HepG2 (cell line): ENCODE results near the gene DDAH1. TPM values are rescaled to one million over a fixed set of nuclear protein-coding genes. Genes with fewer than 3 reads are reported as not detected.

Source experiments
- ATAC-seq: fragments of 200-7000 bp; cut with Tn5 transposase; 3 replicates; pipeline ENCODE4 v1.9.1; 2020; ENCODE audit warnings: mild to moderate bottlenecking, moderate library complexity
- BruUV-seq: library from RNA; stranded (reverse); fragments of 400-500 nt; replicated peaks from 2 replicates; lab custom pipeline; 2021; lab: Mats Ljungman, UMichigan
- CTCF ChIA-PET: fragments of 300-600 bp; formaldehyde crosslinking; extraction: SDS; loops from one replicate; lab custom pipeline; 2021; ENCODE audit warnings: low total read pairs, inconsistent platforms, low intra/inter-chr PET ratio; lab: Yijun Ruan, JAX
- POLR2A ChIA-PET: fragments of 350-600 bp; sonication (Branson Sonifier 250); formaldehyde crosslinking; loops from one replicate; lab custom pipeline; 2020; ENCODE audit warnings: antibody characterized with exemption, inconsistent platforms; lab: Yijun Ruan, JAX
- DNase-seq: peaks from one replicate; pipeline ENCODE4 v3.0.0-alpha.2; 2015; ENCODE audit warnings: low spot score
- FAIRE-seq: peaks from 3 replicates; lab custom pipeline; 2011; peaks lifted over from hg19 to GRCh38; lab: Jason Lieb, UNC
- H2AFZ ChIP-seq: one replicate; pipeline ENCODE4 v1.6.1; 2011; ENCODE audit warnings: low read length, inconsistent platforms
- H3K27ac ChIP-seq: fragments of 300-600 bp; 3 replicates; pipeline ENCODE4 v1.8.0; 2011; ENCODE audit warnings: mixed run types, mild to moderate bottlenecking, mixed read lengths, low read length, inconsistent platforms; ENCODE audit not compliant: insufficient read depth; ENCODE audit errors: extremely low read length
- H3K27me3 ChIP-seq, 2 experiments: fragments of 200-600 bp in 1 of 2; 2 replicates in 1 of 2; 3 replicates in 1 of 2; pipeline versions ENCODE4 v1.6.0 to v1.8.0; 2011; ENCODE audit warnings: low read length in 2 of 2, mild to moderate bottlenecking in 2 of 2, moderate library complexity in 2 of 2, inconsistent platforms in 1 of 2; ENCODE audit not compliant: insufficient read depth in 2 of 2, control insufficient read depth in 1 of 2
- H3K36me3 ChIP-seq, 2 experiments: fragments of 200-600 bp in 1 of 2; replicated peaks in 1 of 2; 2 replicates in 1 of 2; 3 replicates in 1 of 2; pipeline versions ENCODE4 v1.5.1 to v1.8.0; 2011; ENCODE audit warnings: low read length in 2 of 2, inconsistent platforms in 1 of 2; ENCODE audit not compliant: insufficient read depth in 2 of 2, control insufficient read depth in 1 of 2
- H3K4me1 ChIP-seq: 2 replicates; pipeline ENCODE4 v1.5.1; 2012; ENCODE audit warnings: low read length, inconsistent platforms; ENCODE audit not compliant: insufficient read depth
- H3K4me2 ChIP-seq: 2 replicates; pipeline ENCODE4 v1.6.0; 2011; ENCODE audit warnings: low read depth, low read length, inconsistent platforms
- H3K4me3 ChIP-seq, 3 experiments: fragments of 200-600 bp in 1 of 3; sonication (generic), shearing (Covaris generic) in 1 of 3; replicated peaks in 1 of 3; 2 replicates each; pipeline ENCODE4 v1.5.1; 2011 to 2016; ENCODE audit warnings: low read length in 3 of 3, inconsistent platforms in 2 of 3, low read depth in 2 of 3, mild to moderate bottlenecking in 2 of 3, control low read depth in 1 of 3, mixed read lengths in 1 of 3; ENCODE audit not compliant: insufficient read depth in 1 of 3
- H3K79me2 ChIP-seq: one replicate; pipeline ENCODE4 v1.6.1; 2011; ENCODE audit warnings: low read length, inconsistent platforms; ENCODE audit not compliant: insufficient read depth
- H3K9ac ChIP-seq: 2 replicates; pipeline ENCODE4 v1.6.0; 2011; ENCODE audit warnings: mild to moderate bottlenecking, low read depth, low read length, inconsistent platforms; ENCODE audit not compliant: insufficient read depth
- H3K9me3 ChIP-seq: 2 replicates; pipeline ENCODE4 v1.5.1; 2012; ENCODE audit warnings: mild to moderate bottlenecking, low read length
- H4K20me1 ChIP-seq: 2 replicates; pipeline ENCODE4 v1.6.0; 2011; ENCODE audit warnings: inconsistent platforms, mild to moderate bottlenecking, low read length, moderate library complexity; ENCODE audit not compliant: insufficient read depth
- ATF7 ChIP-seq, 2 experiments: fragments of 450-650 bp in 1 of 2; sonication (generic) in 1 of 2; formaldehyde crosslinking in 1 of 2; IDR thresholded peaks; 2 replicates each; pipeline versions ENCODE4 v1.4.0 to v1.6.1; 2016 to 2020; ENCODE audit warnings: antibody characterized with exemption in 1 of 2, mild to moderate bottlenecking in 1 of 2, missing genetic modification reagents in 1 of 2
- CREM ChIP-seq, 2 experiments: sonication (generic) in 1 of 2; formaldehyde crosslinking in 1 of 2; IDR thresholded peaks; 2 replicates each; pipeline versions ENCODE4 v1.4.0 to v1.6.1; 2016 to 2020; ENCODE audit warnings: antibody characterized with exemption in 1 of 2, mild to moderate bottlenecking in 1 of 2, missing genetic modification reagents in 1 of 2
- EP300 ChIP-seq, 3 experiments: sonication (generic) in 1 of 3; formaldehyde crosslinking in 1 of 3; IDR thresholded peaks; 2 replicates each; pipeline versions ENCODE4 v1.5.1 to v1.6.1; 2011 to 2020; ENCODE audit warnings: low read depth in 2 of 3, low read length in 2 of 3, borderline replicate concordance in 1 of 3, improper control_type of control experiment in 1 of 3, mild to moderate bottlenecking in 1 of 3, missing genetic modification reagents in 1 of 3, moderate library complexity in 1 of 3
- HOXA9 ChIP-seq: sonication (generic); formaldehyde crosslinking; IDR thresholded peaks from 2 replicates; pipeline ENCODE4 v1.8.1; 2022; ENCODE audit warnings: missing genetic modification reagents, mild to moderate bottlenecking, moderate library complexity, borderline replicate concordance
- MBNL3 ChIP-seq: fragments of 250-450 bp; sonication (Bioruptor Pico); conservative IDR thresholded peaks from 2 replicates; pipeline ENCODE4 v1.8.0; 2022; ENCODE audit warnings: mild to moderate bottlenecking, inconsistent platforms
- ZNF33B ChIP-seq: sonication (generic); formaldehyde crosslinking; IDR thresholded peaks from 2 replicates; pipeline ENCODE4 v1.5.1; 2020; ENCODE audit warnings: mild to moderate bottlenecking, missing genetic modification reagents
- ZNF629 ChIP-seq: sonication (generic); formaldehyde crosslinking; conservative IDR thresholded peaks from 2 replicates; pipeline ENCODE4 v1.5.0; 2020; ENCODE audit warnings: missing genetic modification reagents
- ZNF883 ChIP-seq: sonication (generic); formaldehyde crosslinking; IDR thresholded peaks from 2 replicates; pipeline ENCODE4 v1.5.1; 2020; ENCODE audit warnings: mild to moderate bottlenecking, missing genetic modification reagents; ENCODE audit errors: not compliant biosample characterization
- WGBS: methylation state at CpG from one replicate; pipeline ENCODE4 v1.1.6; 2017; ENCODE audit warnings: low lambda C conversion rate; 5-methylcytosine and 5-hydroxymethylcytosine counted together
- in situ Hi-C: cut with HindIII; loops from 2 replicates; pipeline ENCODE4 v1.10.0; 2017; ENCODE audit warnings: low pct_unique_long_range_greater_than_20kb; ENCODE audit not compliant: extremely low pct_ligation_motif_present
- intact Hi-C: fragments of 100-400 bp; cut with micrococcal nuclease; formaldehyde crosslinking; loops from one replicate; pipeline ENCODE4 v1.10.0; 2022; ENCODE audit not compliant: unreplicated experiment
- polyA plus RNA-seq, 8 experiments: library from polyadenylated mRNA; depleted of rRNA in 3 of 8; stranded (reverse) in 7 of 8; unstranded in 1 of 8; fragments of >200 nt; fragmentation: Illumina TruSeq in 4 of 8; extraction: Trizol in 4 of 8; gene quantifications; 2 replicates each; pipeline versions ENCODE4 v1.2.1 to v1.2.3, GENCODE V29; 2011 to 2016; ENCODE audit warnings: low read depth in 4 of 8, missing spikeins in 1 of 8, mixed read lengths in 1 of 8; ENCODE audit not compliant: insufficient read depth in 1 of 8
- total RNA-seq, 5 experiments: library from RNA; depleted of rRNA; stranded (reverse); fragments of >200 nt; fragmentation: Illumina TruSeq; extraction: Trizol; gene quantifications; 2 replicates each; pipeline ENCODE4 v1.2.3, GENCODE V29; 2016; ENCODE audit warnings: low read depth in 1 of 5
- TF ChIP-seq, protein P1 (sequence below): IDR thresholded peaks from 2 replicates; pipeline ENCODE4 v1.6.1; 2016; ENCODE audit warnings: low read depth, borderline replicate concordance
- TF ChIP-seq, protein P2 (sequence below): sonication (generic); formaldehyde crosslinking; IDR thresholded peaks from 2 replicates; pipeline ENCODE4 v1.4.0; 2020; ENCODE audit warnings: missing genetic modification reagents
- TF ChIP-seq, protein P3 (sequence below): sonication (generic); formaldehyde crosslinking; IDR thresholded peaks from 2 replicates; pipeline ENCODE4 v1.5.0; 2020; ENCODE audit warnings: mild to moderate bottlenecking, low read depth, missing genetic modification reagents, borderline replicate concordance
- TF ChIP-seq, protein P4 (sequence below): sonication (generic); formaldehyde crosslinking; IDR thresholded peaks from 2 replicates; pipeline ENCODE4 v1.5.0; 2020; ENCODE audit warnings: mild to moderate bottlenecking, missing genetic modification reagents
- TF ChIP-seq, protein P5 (sequence below): sonication (generic); formaldehyde crosslinking; IDR thresholded peaks from 2 replicates; pipeline ENCODE4 v1.4.0; 2020; ENCODE audit warnings: mild to moderate bottlenecking, missing genetic modification reagents, borderline replicate concordance

DDAH1 gene
- total and polyA plus RNA-seq, 2 of the 13 experiments (the other 11 are each of a cell fraction or from before 2014, with no cell fraction given), result 39.7 to 64.4 TPM

DNA sequence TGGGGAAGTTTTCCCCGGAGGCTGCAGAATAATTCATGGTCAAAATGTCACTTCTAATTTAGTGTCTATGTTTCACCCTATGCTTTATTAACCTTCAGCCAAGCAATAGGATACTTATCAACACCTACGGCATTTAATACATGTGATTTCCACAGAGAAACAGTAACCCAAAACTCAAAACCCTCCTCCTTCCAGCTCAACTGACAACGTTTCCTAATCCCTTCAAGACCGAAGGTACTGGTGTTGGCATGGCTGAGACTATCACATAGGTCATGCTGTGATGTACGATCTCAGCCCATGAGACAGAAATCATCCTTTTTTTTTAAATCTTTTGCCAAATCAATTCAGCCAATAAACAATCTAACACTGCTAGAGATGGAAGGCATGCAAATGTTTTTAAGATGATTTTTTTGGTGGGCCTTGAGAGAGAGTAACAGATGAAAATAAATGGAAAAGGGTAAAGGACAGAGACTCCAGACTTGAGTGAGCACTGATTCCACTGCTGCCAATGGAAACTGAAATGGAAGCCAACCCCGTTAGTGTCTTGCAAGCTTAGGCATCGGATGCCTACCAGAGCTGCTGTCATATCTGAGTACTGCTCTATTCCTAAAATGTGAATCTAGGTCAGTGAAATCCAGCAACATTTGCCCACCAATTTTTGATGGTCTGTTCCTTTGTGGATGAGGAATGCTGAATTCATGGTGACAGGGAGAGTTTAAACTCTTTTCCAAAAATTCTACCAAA is 125.1 kb downstream of the DDAH1 start (continued):
- TF ChIP-seq, protein P1, sequence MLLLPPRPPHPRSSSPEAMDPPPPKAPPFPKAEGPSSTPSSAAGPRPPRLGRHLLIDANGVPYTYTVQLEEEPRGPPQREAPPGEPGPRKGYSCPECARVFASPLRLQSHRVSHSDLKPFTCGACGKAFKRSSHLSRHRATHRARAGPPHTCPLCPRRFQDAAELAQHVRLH (CRISPR knock-in tag), result no peak
- TF ChIP-seq MBNL3, result no peak

DNA sequence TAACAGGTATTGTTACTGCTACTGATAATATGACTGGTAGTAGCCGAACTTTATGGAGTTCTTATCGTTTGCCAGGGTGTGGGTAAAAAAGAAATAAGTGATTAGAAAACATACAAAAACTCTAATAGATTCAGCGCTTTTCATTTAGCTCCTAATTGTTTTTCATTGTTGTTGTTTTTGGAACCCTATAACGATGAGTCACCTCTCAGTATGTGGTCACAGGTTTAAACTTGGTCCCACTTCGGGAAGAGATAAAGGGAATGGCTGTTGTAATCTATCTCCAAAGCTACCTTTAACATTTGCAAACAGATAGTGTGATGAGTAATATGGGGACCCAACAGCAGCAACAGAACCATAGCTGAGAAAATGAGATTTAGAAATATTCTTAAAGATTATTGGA is 125.9 kb downstream of the DDAH1 start:
- 68% methylated on average over 5 of the region's 5 CpGs for WGBS
- ChIA-PET POLR2A (interaction anchor here (1.0 to 1.1 kb wide), 4 partner anchors 9 to 126 kb away, joined by 3 to 7 read pairs (median 4); partner anchors contain the start of gene DDAH1), CTCF (no interaction called here)
- no peaks in the 10 kb centered on the region for H3K79me2 ChIP-seq
- H2AFZ ChIP-seq, result no peak overlapping the region
- no peaks in the 10 kb centered on the region for H3K9me3 ChIP-seq
- peak; percentile 42 for DNase-seq
- peak overlapping the region; percentile 23 for H3K27ac ChIP-seq
- FAIRE-seq, result no peak
- no TSS peak for BruUV-seq
- H3K4me2 ChIP-seq, result no peak overlapping the region
- H3K27me3 ChIP-seq, result no peaks in the 10 kb centered on the region
- in situ Hi-C loops (no loop called here), intact Hi-C loops (no loop called here)
- H3K4me1 ChIP-seq, result peaks cover 26% of the 10 kb centered on the region
- no peak overlapping the region for H3K9ac ChIP-seq
- no peak overlapping the region for H3K4me3 ChIP-seq
- ATAC-seq, result no peak; the same call in 2 of the 3 replicates
- peaks cover 0 to 1% of the 10 kb centered on the region in 2 experiments; a peak in 2 of 5 replicates for H3K36me3 ChIP-seq
- no peaks in the 10 kb centered on the region for H4K20me1 ChIP-seq
- TF ChIP-seq, protein P2, sequence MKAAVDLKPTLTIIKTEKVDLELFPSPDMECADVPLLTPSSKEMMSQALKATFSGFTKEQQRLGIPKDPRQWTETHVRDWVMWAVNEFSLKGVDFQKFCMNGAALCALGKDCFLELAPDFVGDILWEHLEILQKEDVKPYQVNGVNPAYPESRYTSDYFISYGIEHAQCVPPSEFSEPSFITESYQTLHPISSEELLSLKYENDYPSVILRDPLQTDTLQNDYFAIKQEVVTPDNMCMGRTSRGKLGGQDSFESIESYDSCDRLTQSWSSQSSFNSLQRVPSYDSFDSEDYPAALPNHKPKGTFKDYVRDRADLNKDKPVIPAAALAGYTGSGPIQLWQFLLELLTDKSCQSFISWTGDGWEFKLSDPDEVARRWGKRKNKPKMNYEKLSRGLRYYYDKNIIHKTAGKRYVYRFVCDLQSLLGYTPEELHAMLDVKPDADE (CRISPR knock-in tag), result no peak
- TF ChIP-seq ZNF883 (no peak), HOXA9 (CRISPR knock-in tag) (no peak), ZNF33B (CRISPR knock-in tag) (no peak), ZNF629 (CRISPR knock-in tag) (no peak), EP300 (IDR thresholded peaks at IDR 0.05; ENCODE audit: low read depth in 2 of 2, low read length in 2 of 2) (peak in 1 of 2 experiments; percentile 56; a peak in 1 of 4 replicates), EP300 (CRISPR knock-in tag; IDR thresholded peaks at IDR 0.05; ENCODE audit: borderline replicate concordance) (no peak), ATF7 (IDR thresholded peaks at IDR 0.05) (no peak), ATF7 (CRISPR knock-in tag; IDR thresholded peaks at IDR 0.05) (no peak), CREM (IDR thresholded peaks at IDR 0.05) (no peak), CREM (CRISPR knock-in tag; IDR thresholded peaks at IDR 0.05) (no peak)
- TF ChIP-seq, protein P3, sequence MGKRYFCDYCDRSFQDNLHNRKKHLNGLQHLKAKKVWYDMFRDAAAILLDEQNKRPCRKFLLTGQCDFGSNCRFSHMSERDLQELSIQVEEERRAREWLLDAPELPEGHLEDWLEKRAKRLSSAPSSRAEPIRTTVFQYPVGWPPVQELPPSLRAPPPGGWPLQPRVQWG (CRISPR knock-in tag), result no peak
- TF ChIP-seq, protein P4, sequence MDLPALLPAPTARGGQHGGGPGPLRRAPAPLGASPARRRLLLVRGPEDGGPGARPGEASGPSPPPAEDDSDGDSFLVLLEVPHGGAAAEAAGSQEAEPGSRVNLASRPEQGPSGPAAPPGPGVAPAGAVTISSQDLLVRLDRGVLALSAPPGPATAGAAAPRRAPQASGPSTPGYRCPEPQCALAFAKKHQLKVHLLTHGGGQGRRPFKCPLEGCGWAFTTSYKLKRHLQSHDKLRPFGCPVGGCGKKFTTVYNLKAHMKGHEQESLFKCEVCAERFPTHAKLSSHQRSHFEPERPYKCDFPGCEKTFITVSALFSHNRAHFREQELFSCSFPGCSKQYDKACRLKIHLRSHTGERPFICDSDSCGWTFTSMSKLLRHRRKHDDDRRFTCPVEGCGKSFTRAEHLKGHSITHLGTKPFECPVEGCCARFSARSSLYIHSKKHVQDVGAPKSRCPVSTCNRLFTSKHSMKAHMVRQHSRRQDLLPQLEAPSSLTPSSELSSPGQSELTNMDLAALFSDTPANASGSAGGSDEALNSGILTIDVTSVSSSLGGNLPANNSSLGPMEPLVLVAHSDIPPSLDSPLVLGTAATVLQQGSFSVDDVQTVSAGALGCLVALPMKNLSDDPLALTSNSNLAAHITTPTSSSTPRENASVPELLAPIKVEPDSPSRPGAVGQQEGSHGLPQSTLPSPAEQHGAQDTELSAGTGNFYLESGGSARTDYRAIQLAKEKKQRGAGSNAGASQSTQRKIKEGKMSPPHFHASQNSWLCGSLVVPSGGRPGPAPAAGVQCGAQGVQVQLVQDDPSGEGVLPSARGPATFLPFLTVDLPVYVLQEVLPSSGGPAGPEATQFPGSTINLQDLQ, result no peak
- TF ChIP-seq, protein P5, sequence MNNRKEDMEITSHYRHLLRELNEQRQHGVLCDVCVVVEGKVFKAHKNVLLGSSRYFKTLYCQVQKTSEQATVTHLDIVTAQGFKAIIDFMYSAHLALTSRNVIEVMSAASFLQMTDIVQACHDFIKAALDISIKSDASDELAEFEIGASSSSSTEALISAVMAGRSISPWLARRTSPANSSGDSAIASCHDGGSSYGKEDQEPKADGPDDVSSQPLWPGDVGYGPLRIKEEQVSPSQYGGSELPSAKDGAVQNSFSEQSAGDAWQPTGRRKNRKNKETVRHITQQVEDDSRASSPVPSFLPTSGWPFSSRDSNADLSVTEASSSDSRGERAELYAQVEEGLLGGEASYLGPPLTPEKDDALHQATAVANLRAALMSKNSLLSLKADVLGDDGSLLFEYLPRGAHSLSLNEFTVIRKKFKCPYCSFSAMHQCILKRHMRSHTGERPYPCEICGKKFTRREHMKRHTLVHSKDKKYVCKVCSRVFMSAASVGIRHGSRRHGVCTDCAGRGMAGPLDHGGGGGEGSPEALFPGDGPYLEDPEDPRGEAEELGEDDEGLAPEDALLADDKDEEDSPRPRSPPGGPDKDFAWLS (CRISPR knock-in tag), result no peak
